Esophagus muscularis mucosa (tissue), 3 donors: Measurements from ENCODE around the gene CLIC2.

Source experiments
- CTCF ChIP-seq, 3 experiments: fragments of 200-600 bp in 2 of 3; fragments of 450-650 bp in 1 of 3; sonication (generic) in 2 of 3; IDR thresholded peaks; one replicate each; pipeline ENCODE4 v1.5.1; 2017 to 2019; ENCODE audit warnings: antibody characterized with exemption in 3 of 3, mild to moderate bottlenecking in 2 of 3, moderate library complexity in 1 of 3
- POLR2A ChIP-seq: fragments of 450-650 bp; IDR thresholded peaks from one replicate; pipeline ENCODE4 v1.6.1; 2017; ENCODE audit warnings: antibody characterized with exemption, moderate library complexity, mild to moderate bottlenecking, low read depth

GRCh38 chrX:155251391-155251790 lies 83.0 kb downstream of the CLIC2 start:
- TF ChIP-seq CTCF (IDR thresholded peaks at IDR 0.05), result no peak
- no peak for TF ChIP-seq POLR2A
